ENCODE data around the gene CNNM1. TPM values are rescaled to one million over a fixed set of nuclear protein-coding genes. Genes with fewer than 3 reads are reported as not detected.

The CNNM1 gene
- total RNA-seq, 1 experiment from 2014 or later: not detected

DNA sequence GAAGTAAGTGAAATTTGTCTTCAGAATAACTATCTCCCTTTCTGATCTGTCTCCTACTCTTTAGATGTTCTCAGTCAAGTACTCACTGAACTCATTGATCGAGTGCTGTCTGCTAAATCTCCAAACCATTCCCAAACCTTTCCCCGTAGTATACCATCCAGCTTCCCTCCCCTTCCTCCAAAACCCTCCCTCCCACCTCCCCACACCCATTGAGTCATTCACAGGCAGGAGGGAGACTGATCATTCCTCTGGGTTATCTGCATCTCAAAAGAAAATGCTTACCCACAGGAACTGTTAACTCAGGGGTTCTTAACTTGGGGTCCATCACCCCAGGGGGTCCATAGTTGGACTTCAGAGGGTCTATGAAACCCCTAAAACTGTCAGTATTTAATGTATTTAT is 63.9 kb downstream of the CNNM1 start:
- RAD21 ChIA-PET (ENCODE audit: low non-redundant PET in 1 of 2, low total read pairs in 2 of 2, uncharacterized antibody in 2 of 2, unreplicated experiment in 2 of 2): no interaction called here
- no peak overlapping the region for H3K4me3 ChIP-seq (replicated peaks in 1 of 2; ENCODE audit: low read depth in 1 of 2, low read length in 2 of 2)
- ATAC-seq (0 out of 2 replicates have a peak, but pooled peaks have one; percentile 12), DNase-seq (ENCODE audit: low read depth, low spot score) (no peak)
- no peaks in the 10 kb centered on the region for H4K20me1 ChIP-seq (ENCODE audit: insufficient read depth)
- TF ChIP-seq POLR2AphosphoS5 (IDR thresholded peaks at IDR 0.05; ENCODE audit: low read depth, low read length): no peak; the same call in 1 of the 2 replicates
- TF ChIP-seq EZH2phosphoT487 (IDR thresholded peaks at IDR 0.05; ENCODE audit: borderline replicate concordance): no peak
- no peak for TF ChIP-seq EGR1 (IDR thresholded peaks at IDR 0.05; ENCODE audit: low read depth)
- TF ChIP-seq TCF7L2 (IDR thresholded peaks at IDR 0.05; ENCODE audit: borderline replicate concordance, extremely low read depth, insufficient read depth, insufficient read length): no peak
- no peak for TF ChIP-seq CBX3 (IDR thresholded peaks at IDR 0.05; ENCODE audit: low read depth)
- no peak for TF ChIP-seq RAD21 (IDR thresholded peaks at IDR 0.05; ENCODE audit: low read depth)
- TF ChIP-seq ZNF274 (IDR thresholded peaks at IDR 0.05; ENCODE audit: low read depth, low read length): no peak
- TF ChIP-seq EZH2 (IDR thresholded peaks at IDR 0.05): no peak
- no peak for TF ChIP-seq ZFX (IDR thresholded peaks at IDR 0.05)
- TF ChIP-seq SIN3A (IDR thresholded peaks at IDR 0.05; ENCODE audit: low read depth): no peak
- TF ChIP-seq, protein P1, sequence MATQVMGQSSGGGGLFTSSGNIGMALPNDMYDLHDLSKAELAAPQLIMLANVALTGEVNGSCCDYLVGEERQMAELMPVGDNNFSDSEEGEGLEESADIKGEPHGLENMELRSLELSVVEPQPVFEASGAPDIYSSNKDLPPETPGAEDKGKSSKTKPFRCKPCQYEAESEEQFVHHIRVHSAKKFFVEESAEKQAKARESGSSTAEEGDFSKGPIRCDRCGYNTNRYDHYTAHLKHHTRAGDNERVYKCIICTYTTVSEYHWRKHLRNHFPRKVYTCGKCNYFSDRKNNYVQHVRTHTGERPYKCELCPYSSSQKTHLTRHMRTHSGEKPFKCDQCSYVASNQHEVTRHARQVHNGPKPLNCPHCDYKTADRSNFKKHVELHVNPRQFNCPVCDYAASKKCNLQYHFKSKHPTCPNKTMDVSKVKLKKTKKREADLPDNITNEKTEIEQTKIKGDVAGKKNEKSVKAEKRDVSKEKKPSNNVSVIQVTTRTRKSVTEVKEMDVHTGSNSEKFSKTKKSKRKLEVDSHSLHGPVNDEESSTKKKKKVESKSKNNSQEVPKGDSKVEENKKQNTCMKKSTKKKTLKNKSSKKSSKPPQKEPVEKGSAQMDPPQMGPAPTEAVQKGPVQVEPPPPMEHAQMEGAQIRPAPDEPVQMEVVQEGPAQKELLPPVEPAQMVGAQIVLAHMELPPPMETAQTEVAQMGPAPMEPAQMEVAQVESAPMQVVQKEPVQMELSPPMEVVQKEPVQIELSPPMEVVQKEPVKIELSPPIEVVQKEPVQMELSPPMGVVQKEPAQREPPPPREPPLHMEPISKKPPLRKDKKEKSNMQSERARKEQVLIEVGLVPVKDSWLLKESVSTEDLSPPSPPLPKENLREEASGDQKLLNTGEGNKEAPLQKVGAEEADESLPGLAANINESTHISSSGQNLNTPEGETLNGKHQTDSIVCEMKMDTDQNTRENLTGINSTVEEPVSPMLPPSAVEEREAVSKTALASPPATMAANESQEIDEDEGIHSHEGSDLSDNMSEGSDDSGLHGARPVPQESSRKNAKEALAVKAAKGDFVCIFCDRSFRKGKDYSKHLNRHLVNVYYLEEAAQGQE (IDR thresholded peaks at IDR 0.05; ENCODE audit: low read depth): no peak
- TF ChIP-seq, protein P2, sequence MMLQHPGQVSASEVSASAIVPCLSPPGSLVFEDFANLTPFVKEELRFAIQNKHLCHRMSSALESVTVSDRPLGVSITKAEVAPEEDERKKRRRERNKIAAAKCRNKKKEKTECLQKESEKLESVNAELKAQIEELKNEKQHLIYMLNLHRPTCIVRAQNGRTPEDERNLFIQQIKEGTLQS (IDR thresholded peaks at IDR 0.05): no peak
- H3K36me3 ChIP-seq (ENCODE audit: control insufficient read depth in 1 of 2, insufficient read depth in 2 of 2, low read length in 2 of 2): peaks cover 5 to 13% of the 10 kb centered on the region in 2 experiments; a peak in 3 of 4 replicates
- no peaks in the 10 kb centered on the region for H3K9me2 ChIP-seq (ENCODE audit: insufficient read depth)
- H3K27me3 ChIP-seq (ENCODE audit: insufficient read depth, low read length): peaks cover 8% of the 10 kb centered on the region
- H3K27ac ChIP-seq (ENCODE audit: low read depth, low read length): no peak overlapping the region
- H3K9me3 ChIP-seq (ENCODE audit: control insufficient read depth in 1 of 2, insufficient read depth in 1 of 2, low read depth in 1 of 2, low read length in 2 of 2): no peaks in the 10 kb centered on the region
- H3K9ac ChIP-seq (ENCODE audit: low read length): no peak overlapping the region
- H3K4me1 ChIP-seq (ENCODE audit: control insufficient read depth in 1 of 2, insufficient read depth in 2 of 2, low read length in 2 of 2): peaks cover 15 to 31% of the 10 kb centered on the region in 2 experiments; a peak in 3 of 4 replicates
- intact Hi-C loops (cut with micrococcal nuclease): loop anchor here (2.0 to 5.0 kb wide), 3 partner anchors 40 to 319 kb away; no protein-coding TSS in a partner anchor
- peak overlapping the region; percentile 35 for H3K4me2 ChIP-seq (ENCODE audit: low read length)
- CTCF ChIA-PET: interaction anchor here (0.8 to 2.1 kb wide), 9 partner anchors 8 to 266 kb away, joined by 3 to 10 read pairs (median 5); partner anchors contain the start of genes ENTPD7 and GOT1
- BruUV-seq (replicated peaks): no TSS peak
- H3K79me2 ChIP-seq (ENCODE audit: insufficient read depth, low read length): no peaks in the 10 kb centered on the region
- POLR2A ChIA-PET: interaction anchor here (1.1 kb wide), 1 partner anchor 37 kb away, joined by 4 read pairs; the partner anchor contains the start of gene GOT1
- H2AFZ ChIP-seq (ENCODE audit: low read depth, low read length, poor library complexity, severe bottlenecking): no peak overlapping the region
